Nephron (organoid): ENCODE data around the gene ID2.

ENCODE experiments used
- H3K27ac Mint-ChIP-seq, 3 experiments: 2 replicates each; pipeline ENCODE4 v1.8.0; 2020; ENCODE audit warnings: mixed read lengths in 3 of 3, mild to moderate bottlenecking in 2 of 3, moderate library complexity in 1 of 3
- H3K27me3 Mint-ChIP-seq: 2 replicates; pipeline ENCODE4 v1.8.0; 2021; ENCODE audit warnings: low read depth, mild to moderate bottlenecking, moderate library complexity, mixed read lengths
- H3K36me3 Mint-ChIP-seq: 2 replicates; pipeline ENCODE4 v1.8.0; 2020; ENCODE audit warnings: low read depth, mixed read lengths
- H3K4me1 Mint-ChIP-seq: 2 replicates; pipeline ENCODE4 v1.8.0; 2020; ENCODE audit warnings: mixed read lengths
- H3K4me3 Mint-ChIP-seq, 3 experiments: 2 replicates each; pipeline ENCODE4 v1.8.0; 2020; ENCODE audit warnings: mild to moderate bottlenecking in 3 of 3, mixed read lengths in 3 of 3, moderate library complexity in 2 of 3
- H3K9me3 Mint-ChIP-seq: 2 replicates; pipeline ENCODE4 v1.8.0; 2020; ENCODE audit warnings: mixed read lengths
- CTCF ChIP-seq, 3 experiments: fragments of 200-600 bp; sonication (generic); IDR thresholded peaks; one replicate each; pipeline ENCODE4 v1.5.0; 2021; ENCODE audit warnings: antibody characterized with exemption in 3 of 3; ENCODE audit not compliant: unreplicated experiment in 3 of 3

Gene ID2

GRCh38 chr2:8729939-8730338 lies 48.1 kb downstream of the ID2 start:
- no peaks in the 10 kb centered on the region for H3K27me3 Mint-ChIP-seq

GRCh38 chr2:8732601-8733000 lies 50.7 kb downstream of the ID2 start:
- no peaks in the 10 kb centered on the region for H3K27me3 Mint-ChIP-seq
- H3K9me3 Mint-ChIP-seq, result no peaks in the 10 kb centered on the region
- peaks cover 66% of the 10 kb centered on the region for H3K36me3 Mint-ChIP-seq
- no peaks in the 10 kb centered on the region for H3K4me1 Mint-ChIP-seq
- TF ChIP-seq CTCF (IDR thresholded peaks at IDR 0.05; ENCODE audit: unreplicated experiment in 3 of 3), result no peak
- no peak overlapping the region for H3K4me3 Mint-ChIP-seq
- H3K27ac Mint-ChIP-seq, result no peak overlapping the region

More at GRCh38 chr2:8729939-8730338, 48.1 kb downstream of the ID2 start:
- no peak overlapping the region for H3K27ac Mint-ChIP-seq
- H3K4me3 Mint-ChIP-seq, result no peak overlapping the region
- H3K9me3 Mint-ChIP-seq, result no peaks in the 10 kb centered on the region
- H3K36me3 Mint-ChIP-seq, result peaks cover 70% of the 10 kb centered on the region
- TF ChIP-seq CTCF (IDR thresholded peaks at IDR 0.05; ENCODE audit: unreplicated experiment in 3 of 3), result no peak
- H3K4me1 Mint-ChIP-seq, result no peaks in the 10 kb centered on the region
